AG04450 (cell line): ENCODE data around the gene UNKL. TPM values are rescaled to one million over a fixed set of nuclear protein-coding genes. Genes with fewer than 3 reads are reported as not detected.

Experiments used
- CTCF ChIA-PET: fragments of 300-600, 350-600 bp; formaldehyde crosslinking; extraction: SDS; loops from one replicate; lab custom pipeline; 2022; ENCODE audit warnings: antibody characterized with exemption, inconsistent platforms; lab: Charles Lee
- POLR2A ChIA-PET: fragments of 350-600 bp; formaldehyde crosslinking; extraction: SDS; loops from one replicate; lab custom pipeline; 2021; ENCODE audit warnings: antibody characterized with exemption, inconsistent platforms; lab: Yijun Ruan, JAX
- DNase-seq: peaks from one replicate; pipeline ENCODE4 v3.0.0-alpha.2; 2011; ENCODE audit warnings: low read depth, low spot score
- H3K27ac ChIP-seq: one replicate; pipeline ENCODE4 v1.5.1; 2012; ENCODE audit warnings: low read depth, low read length, control low read depth
- H3K27me3 ChIP-seq: one replicate; pipeline ENCODE4 v1.6.0; 2012; ENCODE audit warnings: low read length; ENCODE audit not compliant: control insufficient read depth, insufficient read depth
- H3K4me3 ChIP-seq: 2 replicates; pipeline ENCODE4 v1.5.1; 2011; ENCODE audit warnings: mild to moderate bottlenecking, low read depth, low read length, control low read depth
- H3K9me3 ChIP-seq: 2 replicates; pipeline ENCODE4 v1.5.1; 2012; ENCODE audit warnings: low read length; ENCODE audit not compliant: control insufficient read depth, insufficient read depth
- CTCF ChIP-seq: IDR thresholded peaks from 2 replicates; pipeline ENCODE4 v1.5.1; 2011; ENCODE audit warnings: low read depth, low read length, control low read depth, inconsistent platforms
- polyA plus RNA-seq: library from polyadenylated mRNA; depleted of rRNA; stranded (reverse); fragments of >200 nt; gene quantifications from 2 replicates; pipeline ENCODE4 v1.2.3, GENCODE V29; 2011

Gene UNKL
- polyA plus RNA-seq, 1 experiment, result 7.6 TPM

- H3K9me3 ChIP-seq, result no peaks in the 10 kb centered on the region; the same call in 1 of the 2 replicates
- POLR2A ChIA-PET, result no interaction called here
- no peaks in the 10 kb centered on the region for H3K27me3 ChIP-seq
- no peak for DNase-seq
- no peak overlapping the region for H3K27ac ChIP-seq
- H3K4me3 ChIP-seq, result no peak overlapping the region
- no peak for TF ChIP-seq CTCF
- CTCF ChIA-PET, result no interaction called here
These were observed 35.7 kb upstream of the UNKL start for GRCh38 chr16:1450218-1450617.

GRCh38 chr16:1449201-1449788 lies 34.8 kb upstream of the UNKL start:
- ChIA-PET CTCF (no interaction called here), POLR2A (no interaction called here)
- Histone ChIP-seq H3K27ac (no peak overlapping the region), H3K27me3 (no peaks in the 10 kb centered on the region), H3K4me3 (no peak overlapping the region), H3K9me3 (no peaks in the 10 kb centered on the region; the same call in 1 of the 2 replicates)
- TF ChIP-seq CTCF, result no peak
- DNase-seq, result no peak

GRCh38 chr16:1448536-1449116 lies 34.1 kb upstream of the UNKL start:
- H3K27ac ChIP-seq, result no peak overlapping the region
- no peaks in the 10 kb centered on the region; the same call in 1 of the 2 replicates for H3K9me3 ChIP-seq
- CTCF ChIA-PET, result no interaction called here
- TF ChIP-seq CTCF, result no peak
- H3K4me3 ChIP-seq, result no peak overlapping the region
- POLR2A ChIA-PET, result no interaction called here
- no peak for DNase-seq
- H3K27me3 ChIP-seq, result no peaks in the 10 kb centered on the region

GRCh38 chr16:1447965-1448364 lies 33.5 kb upstream of the UNKL start:
- TF ChIP-seq CTCF, result no peak
- Histone ChIP-seq H3K27me3 (no peaks in the 10 kb centered on the region), H3K9me3 (no peaks in the 10 kb centered on the region; the same call in 1 of the 2 replicates), H3K4me3 (no peak overlapping the region), H3K27ac (no peak overlapping the region)
- CTCF ChIA-PET, result no interaction called here
- POLR2A ChIA-PET, result no interaction called here
- DNase-seq, result no peak

GRCh38 chr16:1446296-1447080 lies 32.0 kb upstream of the UNKL start:
- POLR2A ChIA-PET, result interaction anchor here (0.6 kb wide), 1 partner anchor 331 kb away, joined by 3 read pairs; no protein-coding TSS in a partner anchor
- TF ChIP-seq CTCF, result no peak
- CTCF ChIA-PET, result no interaction called here

More at GRCh38 chr16:1446296-1447080, 32.0 kb upstream of the UNKL start:
- Histone ChIP-seq H3K27ac (no peak overlapping the region), H3K27me3 (no peaks in the 10 kb centered on the region), H3K4me3 (no peak overlapping the region), H3K9me3 (no peaks in the 10 kb centered on the region; the same call in 1 of the 2 replicates)
- DNase-seq, result no peak
